Measurements from ENCODE around the gene CYB5B.

Gene CYB5B

GRCh38 chr16:69514356-69514755 is 89.9 kb downstream of the CYB5B start:
- no peak overlapping the region for H3K4me3 ChIP-seq (ENCODE audit: low read depth, low read length)
- peaks cover 5% of the 10 kb centered on the region for H3K4me1 ChIP-seq
- H3K9ac ChIP-seq: no peak overlapping the region
- no peaks in the 10 kb centered on the region for H3K27me3 ChIP-seq (ENCODE audit: control insufficient read depth, insufficient read depth, low read length)
- no peak overlapping the region for H2AFZ ChIP-seq
- H3K9me3 ChIP-seq (ENCODE audit: control insufficient read depth, low read length): no peaks in the 10 kb centered on the region
- no peak overlapping the region for H3K4me2 ChIP-seq (ENCODE audit: low read length)
- H3K27ac ChIP-seq: no peak overlapping the region
- H3K36me3 ChIP-seq (ENCODE audit: control insufficient read depth, insufficient read depth, low read length): no peaks in the 10 kb centered on the region
- H3K79me2 ChIP-seq: no peaks in the 10 kb centered on the region
- TF ChIP-seq CTCF (IDR thresholded peaks at IDR 0.05): no peak
